SIG-M5 treated with dmso at 0.1 percent for 504 hours (cell line): ENCODE data around the gene CAMTA2.
"Not testable (repeated sequence)": the region's sequence is repeated elsewhere in the genome, so short reads cannot be mapped to it uniquely, and the experiment has no call there.

Experiments used
- DNase-seq: peaks from one replicate; lab custom pipeline; 2025; ENCODE audit not compliant: unreplicated experiment; lab: John Stamatoyannopoulos, UW

CAMTA2 gene

DNA sequence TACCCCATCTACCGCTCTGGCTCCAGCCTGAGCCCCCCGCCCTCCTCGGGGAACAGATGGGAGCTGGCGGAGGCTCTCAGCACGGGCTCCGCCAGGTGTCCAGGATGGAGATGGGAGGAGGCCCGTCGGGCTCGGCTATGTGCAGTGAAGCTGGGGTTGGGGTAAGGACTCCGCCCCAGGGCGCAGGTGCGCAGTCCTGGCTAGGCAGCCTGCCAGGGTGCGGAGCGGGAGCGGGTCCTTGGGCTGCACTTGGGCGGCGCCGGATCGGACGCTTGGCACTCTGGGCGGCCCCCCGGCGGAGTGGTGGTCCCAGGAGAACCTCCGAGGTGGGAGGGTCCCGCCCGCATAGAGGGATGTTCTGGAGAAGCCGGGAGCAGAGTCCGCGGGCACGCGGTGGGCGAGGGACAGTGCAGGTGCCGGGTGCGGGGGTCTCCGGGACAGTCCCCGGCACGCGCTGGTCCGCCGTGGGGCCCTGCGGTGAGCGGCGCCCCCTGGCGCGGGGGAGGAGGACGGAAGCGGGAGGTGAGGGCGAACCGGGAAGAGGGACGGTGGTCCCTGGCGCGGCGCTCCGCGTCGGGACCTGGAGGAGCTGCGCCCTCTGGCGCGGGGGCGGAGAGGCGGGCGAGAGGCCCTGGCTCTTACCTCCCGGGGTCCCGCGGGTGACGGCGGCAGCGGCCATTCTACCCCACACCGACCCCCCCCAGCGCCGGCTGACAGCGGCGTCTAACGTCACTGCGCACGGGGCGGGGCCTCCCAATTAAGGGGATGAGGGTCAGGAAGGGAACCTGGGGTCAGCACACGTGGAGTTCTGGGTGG, at the start of gene CAMTA2:
Gene CAMTA2, minus strand, starts transcription at position 725 of the 816 bp plus-strand sequence. CDS start 1,453 bp downstream, outside the sequence.
- peak; percentile 72 for DNase-seq

- DNase-seq, result no peak
These were observed 47.8 kb upstream of the CAMTA2 start, which contains the start of gene SLC52A1 for GRCh38 chr17:5035315-5035714. Gene SLC52A1, minus strand, starts transcription at chr17:5035426. Its CDS starts 820 bp downstream, at chr17:5034606.

DNA sequence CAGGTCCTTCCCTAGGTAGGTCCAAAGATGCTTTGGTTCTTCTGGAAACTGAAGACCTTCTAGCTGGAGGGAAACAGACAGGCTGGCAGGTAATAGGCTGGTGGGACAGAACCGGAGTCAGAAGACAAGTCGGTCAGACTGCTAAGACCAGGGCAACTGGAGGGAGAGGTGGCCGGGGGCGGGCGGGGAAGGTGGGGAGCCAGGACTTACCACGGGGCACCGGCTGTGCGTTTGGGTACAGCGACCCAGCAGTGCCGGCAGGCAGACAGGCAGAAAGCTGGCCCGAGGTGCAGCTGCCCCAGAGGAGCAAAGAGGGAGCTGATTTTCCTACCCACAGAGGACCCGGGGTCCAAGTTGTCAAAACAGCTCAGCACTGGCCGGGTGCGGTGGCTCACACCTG, 47.2 kb upstream of the CAMTA2 start:
- no peak for DNase-seq

DNA sequence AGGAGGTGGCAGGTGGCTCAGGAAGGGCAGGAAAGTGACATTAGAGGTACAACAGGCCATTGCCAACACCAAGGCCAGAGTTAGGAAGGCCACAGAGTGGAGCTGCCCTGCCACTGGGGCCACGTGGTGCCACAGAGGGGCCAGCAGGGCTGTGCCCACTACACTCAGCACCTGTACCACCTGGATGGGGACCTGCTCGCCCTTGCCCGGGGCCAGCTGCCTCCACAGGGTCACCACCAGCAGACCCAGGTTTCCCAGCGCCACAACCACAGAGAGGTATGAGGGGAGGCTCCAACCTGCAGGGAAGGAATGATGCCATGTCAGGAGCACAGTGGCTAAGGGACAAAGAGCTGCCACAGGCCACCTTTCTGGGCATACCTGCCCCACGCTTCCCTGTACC, 46.6 kb upstream of the CAMTA2 start:
- no peak for DNase-seq

- no peak for DNase-seq
These were observed 46.0 kb upstream of the CAMTA2 start for GRCh38 chr17:5033352-5034015.

DNA sequence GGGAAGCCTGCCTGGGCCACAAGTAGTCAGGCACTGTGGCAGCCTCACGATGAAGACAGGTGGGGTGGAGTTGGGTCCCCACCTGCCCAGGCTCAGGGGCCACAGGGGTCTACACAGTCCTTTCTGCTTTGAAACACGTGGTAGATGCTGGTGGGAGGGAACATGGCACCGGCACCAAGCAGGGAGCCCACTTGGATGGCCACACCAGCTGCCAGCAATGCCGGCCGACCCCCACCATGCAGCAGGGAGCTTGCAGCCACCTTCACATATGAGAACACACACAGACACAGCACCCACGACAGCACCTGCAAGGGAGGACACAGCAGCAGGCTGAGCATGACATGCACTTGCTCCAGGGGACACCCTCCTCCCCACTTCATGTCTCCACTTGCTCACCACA, 45.4 kb upstream of the CAMTA2 start:
- DNase-seq, result no peak

GRCh38 chr17:5031365-5032082, 44.0 kb upstream of the CAMTA2 start:
- DNase-seq, result peak; percentile 82

DNA sequence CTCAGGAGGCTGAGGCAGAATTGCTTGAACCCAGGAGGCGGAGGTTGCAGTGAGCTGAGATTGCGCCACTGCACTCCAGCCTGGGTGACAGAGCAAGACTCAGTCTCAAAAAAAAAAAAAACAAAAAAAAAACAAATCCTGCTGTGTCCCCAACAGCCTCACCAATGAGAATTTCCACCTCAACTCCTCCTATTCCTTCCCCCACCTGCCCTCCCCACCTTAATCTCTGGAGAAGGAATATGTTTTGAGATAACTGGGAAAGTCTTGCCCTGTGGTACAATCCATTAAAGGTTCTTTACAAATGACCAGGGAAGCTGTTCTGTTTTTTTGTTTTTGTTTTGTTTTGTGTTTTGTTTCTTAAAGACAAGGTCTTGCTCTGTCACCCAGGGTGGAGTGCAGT, 42.7 kb upstream of the CAMTA2 start:
- not testable (repeated sequence) for DNase-seq

DNA sequence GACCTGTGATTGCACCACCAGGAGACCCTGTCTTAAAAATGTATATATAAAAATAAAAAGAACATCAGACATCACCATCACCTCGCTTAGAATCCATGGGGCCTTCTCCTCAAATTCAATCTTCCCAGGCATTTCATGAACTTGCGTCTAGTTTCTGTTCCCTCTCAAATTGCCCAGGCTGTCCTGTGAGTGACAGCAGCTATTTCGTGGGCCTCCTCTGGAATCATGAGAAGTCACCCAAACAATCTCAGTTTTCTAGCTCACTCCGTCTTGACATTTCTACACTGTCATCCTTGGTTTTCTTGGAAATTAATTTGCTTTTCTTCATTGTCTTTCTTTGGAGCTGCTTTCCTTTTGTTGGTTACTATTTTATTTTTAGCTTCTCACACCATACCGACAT, 40.4 kb upstream of the CAMTA2 start:
- DNase-seq, result no peak

DNA sequence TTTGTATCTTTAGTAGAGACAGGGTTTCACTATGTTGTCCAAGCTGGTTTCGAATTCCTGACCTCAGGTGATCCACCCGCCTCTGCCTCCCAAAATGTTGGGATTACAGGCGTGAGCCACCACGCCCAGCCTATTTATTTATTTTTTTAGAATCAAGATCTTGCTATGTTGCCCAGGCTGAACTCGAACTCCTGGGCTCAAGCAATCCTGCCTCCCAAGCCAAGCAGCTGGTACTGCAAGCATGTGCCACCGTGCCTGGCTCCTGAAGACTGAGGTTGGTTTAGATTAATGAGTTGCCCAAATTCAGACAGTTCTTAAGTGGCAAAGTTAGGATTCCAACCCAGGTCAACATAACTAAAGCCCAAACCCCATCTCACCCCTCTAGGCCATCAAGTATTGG, 39.8 kb upstream of the CAMTA2 start:
- DNase-seq, result no peak

- no peak for DNase-seq
These were observed 37.1 kb upstream of the CAMTA2 start for GRCh38 chr17:5024604-5025003.

DNA sequence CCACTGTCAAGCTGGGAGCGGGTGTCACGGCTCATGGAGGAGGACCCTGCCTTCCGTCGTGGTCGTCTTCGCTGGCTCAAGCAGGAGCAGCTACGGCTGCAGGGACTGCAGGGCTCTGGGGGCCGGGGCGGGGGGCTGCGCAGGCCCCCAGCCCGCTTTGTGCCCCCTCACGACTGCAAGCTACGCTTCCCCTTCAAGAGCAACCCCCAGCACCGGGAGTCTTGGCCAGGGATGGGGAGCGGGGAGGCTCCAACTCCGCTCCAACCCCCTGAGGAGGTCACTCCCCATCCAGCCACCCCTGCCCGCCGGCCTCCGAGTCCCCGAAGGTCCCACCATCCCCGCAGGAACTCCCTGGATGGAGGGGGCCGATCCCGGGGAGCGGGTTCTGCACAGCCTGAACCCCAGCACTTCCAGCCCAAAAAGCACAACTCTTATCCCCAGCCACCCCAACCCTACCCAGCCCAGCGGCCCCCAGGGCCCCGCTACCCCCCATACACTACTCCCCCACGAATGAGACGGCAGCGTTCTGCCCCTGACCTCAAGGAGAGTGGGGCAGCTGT, 36.2 kb upstream of the CAMTA2 start:
- no peak for DNase-seq

DNA sequence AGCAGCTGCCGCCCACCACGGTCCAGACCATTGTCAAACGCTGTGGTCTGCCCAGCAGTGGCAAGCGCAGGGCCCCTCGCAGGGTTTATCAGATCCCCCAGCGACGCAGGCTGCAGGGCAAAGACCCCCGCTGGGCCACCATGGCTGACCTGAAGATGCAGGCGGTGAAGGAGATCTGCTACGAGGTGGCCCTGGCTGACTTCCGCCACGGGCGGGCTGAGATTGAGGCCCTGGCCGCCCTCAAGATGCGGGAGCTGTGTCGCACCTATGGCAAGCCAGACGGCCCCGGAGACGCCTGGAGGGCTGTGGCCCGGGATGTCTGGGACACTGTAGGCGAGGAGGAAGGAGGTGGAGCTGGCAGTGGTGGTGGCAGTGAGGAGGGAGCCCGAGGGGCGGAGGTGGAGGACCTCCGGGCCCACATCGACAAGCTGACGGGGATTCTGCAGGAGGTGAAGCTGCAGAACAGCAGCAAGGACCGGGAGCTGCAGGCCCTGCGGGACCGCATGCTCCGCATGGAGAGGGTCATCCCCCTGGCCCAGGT, 34.8 kb upstream of the CAMTA2 start:
- no peak for DNase-seq

DNA sequence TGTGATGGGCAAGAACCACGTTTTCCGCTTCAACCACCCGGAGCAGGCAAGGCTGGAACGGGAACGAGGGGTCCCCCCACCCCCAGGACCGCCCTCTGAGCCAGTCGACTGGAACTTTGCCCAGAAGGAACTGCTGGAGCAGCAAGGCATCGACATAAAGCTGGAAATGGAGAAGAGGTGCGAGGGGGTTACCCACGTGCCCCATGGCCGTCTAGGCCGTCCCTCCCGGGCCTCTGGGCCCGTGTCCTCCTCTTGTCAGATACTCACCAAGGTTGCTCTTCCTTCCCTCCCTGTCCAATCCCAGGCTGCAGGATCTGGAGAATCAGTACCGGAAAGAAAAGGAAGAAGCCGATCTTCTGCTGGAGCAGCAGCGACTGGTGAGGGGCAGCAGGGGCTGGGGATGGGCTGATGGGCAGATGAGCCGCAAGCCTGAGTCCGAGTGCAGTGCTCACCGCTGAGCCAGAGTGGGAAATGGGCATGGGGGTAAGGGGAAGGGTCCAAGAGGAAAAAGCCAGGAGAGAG, 33.1 kb upstream of the CAMTA2 start:
- no peak for DNase-seq

DNA sequence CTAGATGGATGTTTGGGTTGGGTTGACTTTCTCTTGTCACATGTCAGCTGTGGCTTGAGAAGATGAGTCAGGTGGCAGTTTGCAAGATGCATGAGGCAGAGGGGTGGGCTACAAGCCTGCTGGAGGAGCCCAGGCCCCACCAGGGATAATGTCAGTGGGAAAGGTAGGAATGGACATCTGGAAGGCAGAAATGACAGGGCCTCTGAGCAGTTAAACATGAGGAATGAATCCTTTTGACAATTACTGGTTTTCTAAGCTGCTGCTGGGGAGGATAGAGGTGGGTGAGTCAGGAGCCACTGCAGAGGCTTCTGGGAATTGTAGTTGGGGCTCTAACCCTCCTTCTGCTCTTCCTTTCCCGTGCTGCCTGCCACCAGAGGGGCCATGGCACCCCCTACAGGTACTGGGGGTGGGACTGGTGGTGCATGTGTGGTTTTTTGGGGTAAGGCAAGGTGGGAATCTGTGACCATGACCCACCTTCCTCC, 32.0 kb upstream of the CAMTA2 start:
- DNase-seq, result no peak

- DNase-seq, result no peak
These were observed 26.9 kb upstream of the CAMTA2 start for GRCh38 chr17:5014357-5014756.

DNA sequence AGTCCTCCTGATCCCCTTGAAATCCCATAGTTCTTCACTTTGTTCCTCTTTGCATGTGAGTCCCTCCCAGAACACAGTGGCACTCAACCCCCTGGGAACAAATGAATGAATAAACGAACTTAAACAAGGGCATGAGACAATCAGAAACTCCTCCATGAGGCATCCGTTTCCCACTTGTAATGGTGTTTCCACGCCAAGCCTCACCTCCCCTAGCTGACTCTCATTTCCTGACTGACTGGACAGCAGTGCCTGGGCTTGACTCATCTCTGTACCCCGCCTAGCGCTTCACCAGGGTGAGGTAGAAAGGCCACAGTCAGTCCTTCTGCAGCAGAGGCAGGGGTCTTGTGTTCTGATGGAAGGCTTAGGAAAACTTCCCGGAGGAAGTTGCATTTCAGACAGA, 24.5 kb upstream of the CAMTA2 start:
- DNase-seq, result no peak

GRCh38 chr17:5003214-5003867, 15.9 kb upstream of the CAMTA2 start:
- DNase-seq, result no peak

GRCh38 chr17:5002121-5002788, 14.8 kb upstream of the CAMTA2 start:
- no peak for DNase-seq

GRCh38 chr17:5000237-5000639, 12.8 kb upstream of the CAMTA2 start:
- DNase-seq, result no peak
